Neural cell (in vitro differentiated cells): ENCODE measurements around the gene NGEF.

ENCODE experiments used
- EP300 ChIP-seq: fragments of 450-650 bp; conservative IDR thresholded peaks from 2 replicates; pipeline ENCODE4 v1.6.1; 2014; ENCODE audit warnings: antibody characterized with exemption, mild to moderate bottlenecking, moderate library complexity; ENCODE audit not compliant: poor library complexity, severe bottlenecking
- EZH2 ChIP-seq: fragments of 200-600, 300-800 bp; shearing (Covaris generic), sonication (generic); IDR thresholded peaks from 2 replicates; pipeline ENCODE4 v1.6.1; 2014; ENCODE audit warnings: antibody characterized with exemption, low read length, borderline replicate concordance, mild to moderate bottlenecking; ENCODE audit not compliant: insufficient read depth, poor library complexity, severe bottlenecking
- POLR2AphosphoS5 ChIP-seq: IDR thresholded peaks from 2 replicates; pipeline ENCODE4 v1.6.1; 2012
- RAD21 ChIP-seq: fragments of 450-650 bp; conservative IDR thresholded peaks from 2 replicates; pipeline ENCODE4 v1.6.1; 2014; ENCODE audit warnings: antibody characterized with exemption, mild to moderate bottlenecking, moderate library complexity
- SMC3 ChIP-seq: fragments of 450-650 bp; conservative IDR thresholded peaks from 2 replicates; pipeline ENCODE4 v1.6.1; 2014; ENCODE audit warnings: antibody characterized with exemption, mild to moderate bottlenecking, moderate library complexity; ENCODE audit not compliant: poor library complexity
- TF ChIP-seq, protein P1 (sequence below): fragments of 450-650 bp; IDR thresholded peaks from 2 replicates; pipeline ENCODE4 v1.5.1; 2014; ENCODE audit warnings: antibody characterized with exemption, mild to moderate bottlenecking, moderate library complexity; ENCODE audit not compliant: poor library complexity, severe bottlenecking
- TF ChIP-seq, protein P2 (sequence below): IDR thresholded peaks from 2 replicates; pipeline ENCODE4 v1.6.1; 2012; ENCODE audit warnings: borderline replicate concordance

DNA sequence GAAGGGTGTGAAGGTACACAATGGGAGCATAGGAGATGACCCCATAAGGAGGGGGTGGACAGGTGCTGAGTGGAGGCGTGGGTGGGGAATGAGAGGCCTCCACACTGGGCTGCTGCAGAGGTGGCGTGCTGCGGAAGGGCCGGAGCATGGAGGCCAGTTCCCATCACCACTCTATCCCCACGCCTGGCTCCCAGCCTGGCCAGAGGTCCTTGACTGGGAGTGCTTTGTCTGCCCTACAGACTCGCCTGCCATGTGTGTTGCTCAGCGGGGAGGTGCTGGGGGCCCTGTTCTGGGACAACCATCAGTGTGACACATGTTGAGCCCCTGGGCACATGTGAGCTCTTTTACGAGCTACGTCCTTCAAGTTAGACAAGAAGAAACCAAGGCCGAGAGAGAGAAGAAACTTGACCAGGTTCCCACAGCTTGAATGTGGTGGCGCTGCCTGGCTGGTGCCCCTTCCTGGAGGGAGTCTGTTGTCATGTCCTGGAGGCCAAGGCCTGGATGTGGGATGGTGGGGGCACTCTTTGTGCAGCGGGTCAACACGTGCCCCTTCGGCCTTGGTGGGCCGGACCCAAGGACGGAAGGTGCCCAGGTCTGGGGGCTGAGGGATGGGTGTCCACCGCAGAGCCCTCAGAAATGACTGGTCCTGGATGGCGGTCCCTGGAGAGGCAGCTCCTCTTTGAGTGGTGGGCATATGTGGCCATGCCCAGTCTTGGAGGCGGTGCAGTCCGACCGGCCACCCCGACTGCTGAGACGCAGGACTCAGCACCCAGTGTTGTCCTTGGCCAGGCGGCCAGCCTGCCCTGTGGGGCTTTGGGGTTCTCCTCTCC, 45.9 kb upstream of the NGEF start:
- TF ChIP-seq, protein P1, sequence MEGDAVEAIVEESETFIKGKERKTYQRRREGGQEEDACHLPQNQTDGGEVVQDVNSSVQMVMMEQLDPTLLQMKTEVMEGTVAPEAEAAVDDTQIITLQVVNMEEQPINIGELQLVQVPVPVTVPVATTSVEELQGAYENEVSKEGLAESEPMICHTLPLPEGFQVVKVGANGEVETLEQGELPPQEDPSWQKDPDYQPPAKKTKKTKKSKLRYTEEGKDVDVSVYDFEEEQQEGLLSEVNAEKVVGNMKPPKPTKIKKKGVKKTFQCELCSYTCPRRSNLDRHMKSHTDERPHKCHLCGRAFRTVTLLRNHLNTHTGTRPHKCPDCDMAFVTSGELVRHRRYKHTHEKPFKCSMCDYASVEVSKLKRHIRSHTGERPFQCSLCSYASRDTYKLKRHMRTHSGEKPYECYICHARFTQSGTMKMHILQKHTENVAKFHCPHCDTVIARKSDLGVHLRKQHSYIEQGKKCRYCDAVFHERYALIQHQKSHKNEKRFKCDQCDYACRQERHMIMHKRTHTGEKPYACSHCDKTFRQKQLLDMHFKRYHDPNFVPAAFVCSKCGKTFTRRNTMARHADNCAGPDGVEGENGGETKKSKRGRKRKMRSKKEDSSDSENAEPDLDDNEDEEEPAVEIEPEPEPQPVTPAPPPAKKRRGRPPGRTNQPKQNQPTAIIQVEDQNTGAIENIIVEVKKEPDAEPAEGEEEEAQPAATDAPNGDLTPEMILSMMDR: no peak
- TF ChIP-seq EP300 (no peak), SMC3 (no peak), POLR2AphosphoS5 (no peak), RAD21 (no peak), EZH2 (no peak)
- TF ChIP-seq, protein P2, sequence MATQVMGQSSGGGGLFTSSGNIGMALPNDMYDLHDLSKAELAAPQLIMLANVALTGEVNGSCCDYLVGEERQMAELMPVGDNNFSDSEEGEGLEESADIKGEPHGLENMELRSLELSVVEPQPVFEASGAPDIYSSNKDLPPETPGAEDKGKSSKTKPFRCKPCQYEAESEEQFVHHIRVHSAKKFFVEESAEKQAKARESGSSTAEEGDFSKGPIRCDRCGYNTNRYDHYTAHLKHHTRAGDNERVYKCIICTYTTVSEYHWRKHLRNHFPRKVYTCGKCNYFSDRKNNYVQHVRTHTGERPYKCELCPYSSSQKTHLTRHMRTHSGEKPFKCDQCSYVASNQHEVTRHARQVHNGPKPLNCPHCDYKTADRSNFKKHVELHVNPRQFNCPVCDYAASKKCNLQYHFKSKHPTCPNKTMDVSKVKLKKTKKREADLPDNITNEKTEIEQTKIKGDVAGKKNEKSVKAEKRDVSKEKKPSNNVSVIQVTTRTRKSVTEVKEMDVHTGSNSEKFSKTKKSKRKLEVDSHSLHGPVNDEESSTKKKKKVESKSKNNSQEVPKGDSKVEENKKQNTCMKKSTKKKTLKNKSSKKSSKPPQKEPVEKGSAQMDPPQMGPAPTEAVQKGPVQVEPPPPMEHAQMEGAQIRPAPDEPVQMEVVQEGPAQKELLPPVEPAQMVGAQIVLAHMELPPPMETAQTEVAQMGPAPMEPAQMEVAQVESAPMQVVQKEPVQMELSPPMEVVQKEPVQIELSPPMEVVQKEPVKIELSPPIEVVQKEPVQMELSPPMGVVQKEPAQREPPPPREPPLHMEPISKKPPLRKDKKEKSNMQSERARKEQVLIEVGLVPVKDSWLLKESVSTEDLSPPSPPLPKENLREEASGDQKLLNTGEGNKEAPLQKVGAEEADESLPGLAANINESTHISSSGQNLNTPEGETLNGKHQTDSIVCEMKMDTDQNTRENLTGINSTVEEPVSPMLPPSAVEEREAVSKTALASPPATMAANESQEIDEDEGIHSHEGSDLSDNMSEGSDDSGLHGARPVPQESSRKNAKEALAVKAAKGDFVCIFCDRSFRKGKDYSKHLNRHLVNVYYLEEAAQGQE: no peak
